Mesendoderm (in vitro differentiated cells): Measurements from ENCODE around the gene FBXL14.

Experiments used
- DNase-seq: peaks from one replicate; pipeline ENCODE4 v3.0.0; 2013
- H2AK5ac ChIP-seq: 2 replicates; pipeline ENCODE4 v1.6.1; 2013; ENCODE audit warnings: low read length, inconsistent platforms
- H2BK120ac ChIP-seq: 2 replicates; pipeline ENCODE4 v1.6.1; 2013; ENCODE audit warnings: low read depth, mild to moderate bottlenecking, low read length, moderate library complexity, mixed read lengths
- H2BK15ac ChIP-seq: replicated peaks from 2 replicates; pipeline ENCODE4 v1.6.1; 2013; ENCODE audit warnings: low read depth, mild to moderate bottlenecking, moderate library complexity
- H2BK5ac ChIP-seq: 2 replicates; pipeline ENCODE4 v1.6.1; 2013; ENCODE audit warnings: low read length, inconsistent platforms
- H3K18ac ChIP-seq: 2 replicates; pipeline ENCODE4 v1.6.1; 2013; ENCODE audit warnings: mild to moderate bottlenecking, low read length, mixed read lengths
- H3K23ac ChIP-seq: one replicate; pipeline ENCODE4 v1.6.1; 2013; ENCODE audit warnings: low read length
- H3K27ac ChIP-seq: 2 replicates; pipeline ENCODE4 v1.5.1; 2013; ENCODE audit warnings: low read depth, mild to moderate bottlenecking, inconsistent platforms, low read length, moderate library complexity
- H3K27me3 ChIP-seq: 2 replicates; pipeline ENCODE4 v1.6.1; 2013; ENCODE audit warnings: low read length, control low read depth, mild to moderate bottlenecking, inconsistent platforms; ENCODE audit not compliant: insufficient read depth, poor library complexity
- H3K36me3 ChIP-seq: 2 replicates; pipeline ENCODE4 v1.6.1; 2013; ENCODE audit warnings: low read length, inconsistent platforms; ENCODE audit not compliant: control insufficient read depth, insufficient read depth
- H3K4ac ChIP-seq: one replicate; pipeline ENCODE4 v1.6.1; 2013; ENCODE audit warnings: low read depth, mild to moderate bottlenecking, low read length, moderate library complexity
- H3K4me1 ChIP-seq: 2 replicates; pipeline ENCODE4 v1.6.1; 2013; ENCODE audit warnings: low read depth, low read length, inconsistent platforms; ENCODE audit not compliant: control insufficient read depth
- H3K4me2 ChIP-seq: 2 replicates; pipeline ENCODE4 v1.6.1; 2013; ENCODE audit warnings: low read length
- H3K4me3 ChIP-seq: 2 replicates; pipeline ENCODE4 v1.5.1; 2013; ENCODE audit warnings: mild to moderate bottlenecking, low read length
- H3K56ac ChIP-seq: one replicate; pipeline ENCODE4 v1.6.1; 2013; ENCODE audit warnings: low read length
- H3K79me1 ChIP-seq: 2 replicates; pipeline ENCODE4 v1.6.1; 2013; ENCODE audit warnings: low read length, inconsistent platforms
- H3K79me2 ChIP-seq: 2 replicates; pipeline ENCODE4 v1.6.1; 2013; ENCODE audit warnings: mild to moderate bottlenecking, low read length; ENCODE audit not compliant: control insufficient read depth, insufficient read depth
- H3K9ac ChIP-seq: 2 replicates; pipeline ENCODE4 v1.6.1; 2013; ENCODE audit warnings: low read length, inconsistent platforms
- H4K5ac ChIP-seq: one replicate; pipeline ENCODE4 v1.6.1; 2013; ENCODE audit warnings: low read length
- H4K8ac ChIP-seq: one replicate; pipeline ENCODE4 v1.6.1; 2013; ENCODE audit warnings: low read depth, mild to moderate bottlenecking, control low read depth, low read length, moderate library complexity
- WGBS: extraction: QIAGEN DNeasy Blood & Tissue Kit; methylation state at CpG from one replicate; pipeline ENCODE4 v1.1.7; 2013; ENCODE audit warnings: low lambda C conversion rate, missing lambda C conversion rate; ENCODE audit not compliant: insufficient coverage; ENCODE audit errors: extremely low coverage; 5-methylcytosine and 5-hydroxymethylcytosine counted together

The FBXL14 gene

GRCh38 chr12:1551496-1551895 is 42.9 kb downstream of the FBXL14 start:
- Histone ChIP-seq H2BK120ac (no peak overlapping the region), H3K4ac (no peak overlapping the region), H3K27ac (no peak overlapping the region), H3K18ac (no peak overlapping the region), H3K23ac (no peak overlapping the region), H3K4me1 (no peaks in the 10 kb centered on the region), H2BK15ac (no peak overlapping the region), H4K5ac (no peak overlapping the region), H3K79me2 (no peaks in the 10 kb centered on the region), H3K9ac (no peak overlapping the region), H2AK5ac (no peak overlapping the region), H4K8ac (no peak overlapping the region), H3K4me2 (no peak overlapping the region), H3K79me1 (no peaks in the 10 kb centered on the region), H3K4me3 (no peak overlapping the region), H3K27me3 (no peaks in the 10 kb centered on the region), H3K36me3 (no peaks in the 10 kb centered on the region), H3K56ac (no peak overlapping the region), H2BK5ac (no peak overlapping the region)
- no peak for DNase-seq
- no CpG with 5 or more reads among the region's 6 CpGs for WGBS

- no peak for DNase-seq
Measured at GRCh38 chr12:1546931-1547640, 47.3 kb downstream of the FBXL14 start.

GRCh38 chr12:1544996-1545700 is 49.2 kb downstream of the FBXL14 start:
- Histone ChIP-seq H3K4me3 (no peak overlapping the region), H4K8ac (no peak overlapping the region), H3K27ac (no peak overlapping the region), H3K79me2 (no peaks in the 10 kb centered on the region), H3K56ac (no peak overlapping the region), H3K18ac (no peak overlapping the region), H2BK15ac (no peak overlapping the region), H3K4me1 (no peaks in the 10 kb centered on the region), H3K36me3 (no peaks in the 10 kb centered on the region), H3K27me3 (no peaks in the 10 kb centered on the region), H3K79me1 (no peaks in the 10 kb centered on the region), H2BK120ac (no peak overlapping the region), H4K5ac (no peak overlapping the region), H3K9ac (no peak overlapping the region), H2AK5ac (no peak overlapping the region), H3K4me2 (no peak overlapping the region), H2BK5ac (no peak overlapping the region), H3K4ac (no peak overlapping the region), H3K23ac (no peak overlapping the region)
- DNase-seq = peak; percentile 33
- no CpG with 5 or more reads among the region's 7 CpGs for WGBS

More at GRCh38 chr12:1546931-1547640, 47.3 kb downstream of the FBXL14 start:
- Histone ChIP-seq H3K56ac (no peak overlapping the region), H3K4me3 (no peak overlapping the region), H3K27me3 (no peaks in the 10 kb centered on the region), H2BK120ac (no peak overlapping the region), H2AK5ac (no peak overlapping the region), H3K4me1 (no peaks in the 10 kb centered on the region), H4K8ac (no peak overlapping the region), H3K23ac (no peak overlapping the region), H3K79me2 (no peaks in the 10 kb centered on the region), H3K27ac (no peak overlapping the region), H2BK5ac (no peak overlapping the region), H3K79me1 (no peaks in the 10 kb centered on the region), H3K4me2 (no peak overlapping the region), H3K4ac (no peak overlapping the region), H3K9ac (no peak overlapping the region), H3K18ac (no peak overlapping the region), H4K5ac (no peak overlapping the region), H2BK15ac (no peak overlapping the region), H3K36me3 (no peaks in the 10 kb centered on the region)
- WGBS = no CpG with 5 or more reads among the region's 19 CpGs

- H3K18ac ChIP-seq = no peak overlapping the region
- no peak overlapping the region for H3K56ac ChIP-seq
- DNase-seq = no peak
- H2BK5ac ChIP-seq = no peak overlapping the region
- no peak overlapping the region for H3K4me3 ChIP-seq
- H2AK5ac ChIP-seq = no peak overlapping the region
- H3K4me2 ChIP-seq = no peak overlapping the region
- no peak overlapping the region for H3K4ac ChIP-seq
- no peak overlapping the region for H2BK120ac ChIP-seq
- H4K8ac ChIP-seq = no peak overlapping the region
- no peaks in the 10 kb centered on the region for H3K79me1 ChIP-seq
- H2BK15ac ChIP-seq = no peak overlapping the region
- H3K79me2 ChIP-seq = no peaks in the 10 kb centered on the region
- H4K5ac ChIP-seq = no peak overlapping the region
- no peak overlapping the region for H3K27ac ChIP-seq
- no peaks in the 10 kb centered on the region for H3K27me3 ChIP-seq
- no peak overlapping the region for H3K23ac ChIP-seq
- H3K4me1 ChIP-seq = no peaks in the 10 kb centered on the region
- H3K9ac ChIP-seq = no peak overlapping the region
- WGBS = no CpG with 5 or more reads among the region's 7 CpGs
- no peaks in the 10 kb centered on the region for H3K36me3 ChIP-seq
Measured at GRCh38 chr12:1542599-1542998, 51.8 kb downstream of the FBXL14 start.

GRCh38 chr12:1540690-1541089 is 53.7 kb downstream of the FBXL14 start:
- H3K79me2 ChIP-seq = no peaks in the 10 kb centered on the region
- H2BK120ac ChIP-seq = no peak overlapping the region
- no peak overlapping the region for H3K56ac ChIP-seq
- no peak overlapping the region for H3K4me3 ChIP-seq
- no peak overlapping the region for H3K23ac ChIP-seq
- no peak overlapping the region for H4K8ac ChIP-seq
- no peak overlapping the region for H3K18ac ChIP-seq
- no peak for DNase-seq
- no peaks in the 10 kb centered on the region for H3K4me1 ChIP-seq
- H3K27me3 ChIP-seq = no peaks in the 10 kb centered on the region
- no peak overlapping the region for H3K4ac ChIP-seq
- H2BK15ac ChIP-seq = no peak overlapping the region
- H3K9ac ChIP-seq = no peak overlapping the region
- no peaks in the 10 kb centered on the region for H3K36me3 ChIP-seq
- no peak overlapping the region for H3K4me2 ChIP-seq
- no CpG with 5 or more reads among the region's 6 CpGs for whole genome bisulfite sequencing
- H4K5ac ChIP-seq = no peak overlapping the region
- H3K79me1 ChIP-seq = no peaks in the 10 kb centered on the region
- H2AK5ac ChIP-seq = no peak overlapping the region
- no peak overlapping the region for H2BK5ac ChIP-seq
- H3K27ac ChIP-seq = no peak overlapping the region
